A549 (cell line): ENCODE results near the gene ELAVL1.

Source experiments
- CTCF ChIP-seq: fragments of >200 bp; sonication (Bioruptor Twin); formaldehyde crosslinking; IDR thresholded peaks from 3 replicates; pipeline ENCODE4 v1.5.1; 2016
- MAX ChIP-seq: IDR thresholded peaks from 2 replicates; pipeline ENCODE4 v1.6.1; 2012
- NPAS2 ChIP-seq: fragments of 250-450 bp; sonication (Bioruptor Pico); IDR thresholded peaks from 2 replicates; pipeline ENCODE4 v1.8.0; 2022; ENCODE audit warnings: mild to moderate bottlenecking, moderate library complexity, borderline replicate concordance
- RARB ChIP-seq: fragments of 250-450 bp; sonication (Bioruptor Pico); IDR thresholded peaks from 2 replicates; pipeline ENCODE4 v1.8.0; 2021; ENCODE audit warnings: mild to moderate bottlenecking, moderate library complexity
- SMC3 ChIP-seq: fragments of >200 bp; sonication (Bioruptor Twin); formaldehyde crosslinking; IDR thresholded peaks from 3 replicates; pipeline ENCODE4 v1.6.1; 2018; ENCODE audit warnings: inconsistent platforms
- USF2 ChIP-seq: fragments of 450-650 bp; IDR thresholded peaks from 2 replicates; pipeline ENCODE4 v1.6.1; 2014; ENCODE audit warnings: antibody characterized with exemption

- no peak for TF ChIP-seq CTCF
- no peak for TF ChIP-seq USF2
- no peak for TF ChIP-seq SMC3
- no peak for TF ChIP-seq MAX
- no peak for TF ChIP-seq RARB
- no peak for TF ChIP-seq NPAS2 (CRISPR knock-in tag)
Observed at GRCh38 chr19:7953060-7953459, 52.4 kb downstream of the ELAVL1 start.
